ENCODE data around the gene MUC20. TPM values are rescaled to one million over a fixed set of nuclear protein-coding genes. Genes with fewer than 3 reads are reported as not detected.

Gene MUC20
- total RNA-seq, 1 donor from 2014 or later: 0.17 TPM

- Histone ChIP-seq H3K36me3 (no peaks in the 10 kb centered on the region), H3K4me2 (no peak overlapping the region), H3K79me2 (ENCODE audit: low read depth) (no peaks in the 10 kb centered on the region), H3K27ac (no peak overlapping the region), H3K4me1 (peaks cover 13% of the 10 kb centered on the region), H3K4me3 (no peak overlapping the region), H3F3A (ENCODE audit: low read depth) (peaks cover 23% of the 10 kb centered on the region), H3K27me3 (no peaks in the 10 kb centered on the region), H3K9ac (no peak overlapping the region), H2AFZ (replicated peaks) (no peak overlapping the region), H3K9me3 (ENCODE audit: low read depth) (no peaks in the 10 kb centered on the region), H4K20me1 (ENCODE audit: low read depth) (no peaks in the 10 kb centered on the region)
- no peak for DNase-seq (ENCODE audit: low spot score)
- TF ChIP-seq EZH2 (IDR thresholded peaks at IDR 0.05) (no peak), EZH2phosphoT487 (IDR thresholded peaks at IDR 0.05) (no peak), CTCF (IDR thresholded peaks at IDR 0.05) (no peak)
- no peak overlapping the region for H3K27ac Mint-ChIP-seq
- peaks cover 29% of the 10 kb centered on the region for H3K4me1 Mint-ChIP-seq
- peaks cover 2% of the 10 kb centered on the region for H3K9me3 Mint-ChIP-seq
- peaks cover 18% of the 10 kb centered on the region for H3K36me3 Mint-ChIP-seq
- H3K4me3 Mint-ChIP-seq: no peak overlapping the region
- peaks cover 4% of the 10 kb centered on the region for H3K27me3 Mint-ChIP-seq (ENCODE audit: insufficient read depth, low read depth)
Measured at GRCh38 chr3:195715134-195715533, 5.6 kb upstream of the MUC20 start.

GRCh38 chr3:195715583-195716266 lies 5.1 kb upstream of the MUC20 start:
- Histone ChIP-seq H3K9ac (no peak overlapping the region), H3K9me3 (ENCODE audit: low read depth) (no peaks in the 10 kb centered on the region), H3K4me1 (peaks cover 13% of the 10 kb centered on the region), H3K27ac (no peak overlapping the region), H3K27me3 (no peaks in the 10 kb centered on the region), H3F3A (ENCODE audit: low read depth) (peaks cover 23% of the 10 kb centered on the region), H3K4me2 (no peak overlapping the region), H3K36me3 (no peaks in the 10 kb centered on the region), H3K4me3 (no peak overlapping the region), H4K20me1 (ENCODE audit: low read depth) (no peaks in the 10 kb centered on the region), H2AFZ (replicated peaks) (no peak overlapping the region), H3K79me2 (ENCODE audit: low read depth) (no peaks in the 10 kb centered on the region)
- no peak overlapping the region for H3K27ac Mint-ChIP-seq
- DNase-seq (ENCODE audit: low spot score): no peak
- no peak overlapping the region for H3K4me3 Mint-ChIP-seq
- no peak for TF ChIP-seq CTCF (IDR thresholded peaks at IDR 0.05)
- no peak for TF ChIP-seq EZH2phosphoT487 (IDR thresholded peaks at IDR 0.05)
- no peak for TF ChIP-seq EZH2 (IDR thresholded peaks at IDR 0.05)
- peaks cover 6% of the 10 kb centered on the region for H3K27me3 Mint-ChIP-seq (ENCODE audit: insufficient read depth, low read depth)
- H3K36me3 Mint-ChIP-seq: peaks cover 15% of the 10 kb centered on the region
- peaks cover 30% of the 10 kb centered on the region for H3K4me1 Mint-ChIP-seq
- peaks cover 2% of the 10 kb centered on the region for H3K9me3 Mint-ChIP-seq

- Mint-ChIP-seq H3K9me3 (peaks cover 2% of the 10 kb centered on the region), H3K27me3 (ENCODE audit: insufficient read depth, low read depth) (peaks cover 6% of the 10 kb centered on the region), H3K36me3 (peaks cover 15% of the 10 kb centered on the region), H3K4me1 (peaks cover 38% of the 10 kb centered on the region), H3K27ac (no peak overlapping the region), H3K4me3 (peak overlapping the region; percentile 8)
- Histone ChIP-seq H3K9me3 (ENCODE audit: low read depth) (no peaks in the 10 kb centered on the region), H3K4me2 (no peak overlapping the region), H2AFZ (replicated peaks) (no peak overlapping the region), H3K79me2 (ENCODE audit: low read depth) (no peaks in the 10 kb centered on the region), H3K9ac (no peak overlapping the region), H3K36me3 (no peaks in the 10 kb centered on the region), H3K27ac (no peak overlapping the region), H3K4me1 (peaks cover 13% of the 10 kb centered on the region), H4K20me1 (ENCODE audit: low read depth) (no peaks in the 10 kb centered on the region), H3K27me3 (no peaks in the 10 kb centered on the region), H3F3A (ENCODE audit: low read depth) (peaks cover 14% of the 10 kb centered on the region), H3K4me3 (no peak overlapping the region)
- no peak for DNase-seq (ENCODE audit: low spot score)
- no peak for TF ChIP-seq CTCF (IDR thresholded peaks at IDR 0.05)
- no peak for TF ChIP-seq EZH2 (IDR thresholded peaks at IDR 0.05)
- no peak for TF ChIP-seq EZH2phosphoT487 (IDR thresholded peaks at IDR 0.05)
Measured at GRCh38 chr3:195717416-195717815, 3.4 kb upstream of the MUC20 start.
